IgD-negative memory B cell (primary cell): ENCODE measurements around the gene ITGA5. TPM values are rescaled to one million over a fixed set of nuclear protein-coding genes. Genes with fewer than 3 reads are reported as not detected.

ENCODE experiments used
- H3K27ac Mint-ChIP-seq, 3 donors: one replicate each; pipeline ENCODE4 v1.8.0; 2020 to 2022; ENCODE audit warnings: mild to moderate bottlenecking in 3 of 3, mixed read lengths in 3 of 3, moderate library complexity in 1 of 3
- H3K27me3 Mint-ChIP-seq: one replicate; pipeline ENCODE4 v1.8.0; 2021; ENCODE audit warnings: mixed read lengths
- H3K36me3 Mint-ChIP-seq: one replicate; pipeline ENCODE4 v1.8.0; 2020; ENCODE audit warnings: mild to moderate bottlenecking, mixed read lengths
- H3K4me1 Mint-ChIP-seq, 3 donors: one replicate each; pipeline ENCODE4 v1.8.0; 2020 to 2022; ENCODE audit warnings: mixed read lengths in 3 of 3, mild to moderate bottlenecking in 1 of 3
- H3K4me3 Mint-ChIP-seq, 4 donors: one replicate each; pipeline ENCODE4 v1.8.0; 2020 to 2022; ENCODE audit warnings: mild to moderate bottlenecking in 4 of 4, mixed read lengths in 4 of 4, moderate library complexity in 3 of 4
- H3K9me3 Mint-ChIP-seq, 3 donors: one replicate each; pipeline ENCODE4 v1.8.0; 2020 to 2021; ENCODE audit warnings: mixed read lengths in 3 of 3, mild to moderate bottlenecking in 1 of 3
- polyA plus RNA-seq: library from polyadenylated mRNA; unstranded; fragments of 300-500 nt; fragmentation: Illumina TruSeq; gene quantifications from one replicate; pipeline ENCODE4 v1.2.3, GENCODE V29; 2021

The ITGA5 gene
- polyA plus RNA-seq, 1 donor from 2014 or later = 1.6 TPM

DNA sequence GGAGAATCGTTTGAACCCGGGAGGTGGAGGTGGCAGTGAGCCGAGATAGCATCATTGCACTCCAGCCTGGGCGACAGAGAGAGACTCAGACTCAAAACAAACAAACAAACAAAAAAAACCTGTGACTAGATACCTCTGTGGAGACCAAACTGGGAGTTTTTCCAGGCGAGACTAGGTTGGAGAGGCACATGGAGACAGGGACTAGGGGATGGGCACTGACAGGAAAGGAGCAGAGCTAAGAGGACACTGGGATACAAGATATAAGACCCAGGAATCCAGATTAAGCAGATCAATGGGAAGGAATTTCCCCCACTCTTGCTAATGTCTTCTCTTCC lies 4.7 kb upstream of the ITGA5 start:
- peaks cover 5 to 13% (median 9%) of the 10 kb centered on the region in 3 donors for H3K4me1 Mint-ChIP-seq
- no peak overlapping the region for H3K4me3 Mint-ChIP-seq
- H3K27ac Mint-ChIP-seq = no peak overlapping the region
- peaks cover 0 to 2% (median 0%) of the 10 kb centered on the region in 3 donors for H3K9me3 Mint-ChIP-seq
- peaks cover 43% of the 10 kb centered on the region for H3K27me3 Mint-ChIP-seq
- peaks cover 1% of the 10 kb centered on the region for H3K36me3 Mint-ChIP-seq

DNA sequence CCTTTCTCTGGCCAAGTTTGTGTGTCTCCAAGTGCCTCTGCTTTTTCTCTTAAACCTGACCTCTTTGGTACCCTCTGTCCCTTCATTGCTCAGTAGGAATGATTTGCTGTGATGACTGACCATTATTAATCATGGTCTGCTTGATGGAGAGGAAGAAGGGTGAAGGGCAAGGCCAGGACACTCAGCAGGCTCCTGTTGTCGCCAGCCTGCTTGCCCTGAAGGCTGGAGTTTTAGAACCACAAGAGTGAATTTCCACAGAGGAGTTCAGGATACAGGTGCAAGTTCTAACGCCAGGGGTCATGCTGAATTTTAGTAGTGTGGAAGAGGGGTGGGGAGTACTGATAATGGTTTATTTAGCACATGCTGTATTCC lies 2.8 kb upstream of the ITGA5 start:
- peaks cover 10% of the 10 kb centered on the region in 3 donors for H3K4me1 Mint-ChIP-seq
- H3K36me3 Mint-ChIP-seq = peaks cover under 1% of the 10 kb centered on the region
- peak overlapping the region in 1 of 4 donors; percentile 26 for H3K4me3 Mint-ChIP-seq
- no peak overlapping the region for H3K27ac Mint-ChIP-seq
- H3K9me3 Mint-ChIP-seq = peaks cover 0 to 2% (median 0%) of the 10 kb centered on the region in 3 donors
- H3K27me3 Mint-ChIP-seq = peaks cover 45% of the 10 kb centered on the region

DNA sequence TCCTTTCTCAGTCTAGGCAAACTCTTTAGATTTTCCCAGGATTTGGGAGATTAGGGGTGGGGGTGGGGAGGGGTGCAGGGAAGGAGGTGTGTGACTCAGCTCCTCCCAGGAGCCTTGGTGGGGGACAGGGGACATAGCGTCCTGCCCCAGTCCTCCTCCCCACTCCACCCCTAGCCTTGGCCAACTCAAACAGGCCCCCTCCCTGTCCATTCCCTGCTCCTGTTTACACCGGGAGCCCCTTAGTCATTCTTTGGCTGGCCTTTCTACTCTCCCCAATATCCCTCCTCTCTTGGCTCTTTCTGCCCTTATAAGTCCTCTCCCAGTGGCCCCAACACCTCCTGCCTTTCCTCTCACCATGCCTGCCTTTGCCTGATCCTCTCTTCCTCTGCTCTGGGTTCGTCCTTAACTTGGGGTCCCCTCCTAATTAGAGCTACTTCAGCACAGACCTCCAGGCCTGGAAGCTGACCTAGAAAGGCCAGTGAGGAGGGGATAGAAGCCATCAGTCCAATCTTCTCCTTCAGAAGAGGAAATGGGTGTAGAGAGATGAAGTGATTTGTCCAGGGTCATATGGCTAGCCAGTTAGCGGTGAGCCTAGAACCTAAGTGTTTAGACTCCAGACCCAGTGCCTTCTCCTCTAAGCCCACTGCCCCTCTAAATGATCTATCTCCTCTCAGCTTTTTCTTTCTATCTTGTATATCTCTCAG lies 2.3 kb upstream of the ITGA5 start:
- peak overlapping the region in 1 of 4 donors; percentile 26 for H3K4me3 Mint-ChIP-seq
- peaks cover 15 to 16% (median 16%) of the 10 kb centered on the region in 3 donors for H3K4me1 Mint-ChIP-seq
- H3K36me3 Mint-ChIP-seq = no peaks in the 10 kb centered on the region
- H3K27me3 Mint-ChIP-seq = peaks cover 42% of the 10 kb centered on the region
- H3K27ac Mint-ChIP-seq = peak overlapping the region in 1 of 3 donors; percentile 55
- peaks cover 0 to 2% (median 0%) of the 10 kb centered on the region in 3 donors for H3K9me3 Mint-ChIP-seq

DNA sequence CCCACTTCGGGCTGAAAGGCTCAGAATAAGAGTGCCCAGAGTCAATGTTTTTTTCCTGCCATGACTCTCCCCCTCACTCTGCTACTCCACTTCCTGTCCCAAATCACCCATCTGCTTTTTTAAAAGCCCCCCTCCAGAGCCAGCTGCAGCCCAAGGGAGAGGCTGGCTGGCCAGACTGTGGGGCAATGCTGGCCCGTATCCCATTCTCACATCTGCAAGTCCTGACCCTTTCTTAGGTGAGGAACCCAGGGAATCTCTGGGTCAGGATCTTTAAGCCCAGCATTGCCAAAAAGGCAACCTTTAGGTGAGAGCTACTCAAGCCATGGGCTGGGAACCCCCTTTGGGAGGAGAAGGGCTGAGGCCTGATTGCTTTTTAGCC lies 1.7 kb upstream of the ITGA5 start:
- peaks cover 0 to 2% (median 0%) of the 10 kb centered on the region in 3 donors for H3K9me3 Mint-ChIP-seq
- no peaks in the 10 kb centered on the region for H3K36me3 Mint-ChIP-seq
- H3K4me1 Mint-ChIP-seq = peaks cover 17 to 18% (median 18%) of the 10 kb centered on the region in 3 donors

DNA sequence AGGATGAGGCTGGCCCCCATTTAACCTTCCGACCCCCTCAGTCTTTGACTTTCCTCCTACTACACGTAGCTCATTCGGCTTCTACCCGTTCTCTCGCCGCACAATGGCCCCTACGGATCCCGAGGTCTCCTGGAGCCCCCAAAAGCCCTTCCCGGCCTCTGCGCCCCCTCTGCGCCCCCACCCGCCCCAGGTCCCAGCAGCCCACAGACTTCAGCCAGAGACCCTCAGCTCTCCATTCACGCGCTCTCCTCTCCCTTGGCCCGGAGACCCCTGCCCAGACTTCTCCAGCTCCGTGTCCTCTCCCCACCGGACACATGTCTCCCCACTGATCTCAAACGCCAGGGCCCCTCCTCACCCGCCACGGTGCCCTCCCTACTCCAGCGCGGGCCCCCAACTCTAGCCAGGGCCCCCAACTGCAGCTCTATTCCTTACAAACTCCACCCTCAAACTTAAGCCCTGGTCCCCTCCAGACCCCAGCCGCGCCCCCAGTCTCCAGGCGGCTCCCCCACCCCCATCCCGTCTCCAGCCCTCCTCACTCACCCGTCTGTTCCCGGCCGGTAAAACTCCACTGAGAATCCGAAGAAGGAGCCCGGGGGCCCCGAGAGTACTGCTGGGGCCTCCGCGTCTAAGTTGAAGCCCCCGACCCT lies 502 bp downstream of the ITGA5 start:
- Mint-ChIP-seq H3K9me3 (no peaks in the 10 kb centered on the region), H3K4me3 (peak overlapping the region; percentile 41 to 88 (median 82)), H3K27me3 (peaks cover 32% of the 10 kb centered on the region)

More for the DNA sequence above, 1.7 kb upstream of the ITGA5 start:
- H3K27ac Mint-ChIP-seq = no peak overlapping the region
- peak overlapping the region in 3 of 4 donors; percentile 63 to 83 (median 63) for H3K4me3 Mint-ChIP-seq
- H3K27me3 Mint-ChIP-seq = peaks cover 39% of the 10 kb centered on the region

DNA sequence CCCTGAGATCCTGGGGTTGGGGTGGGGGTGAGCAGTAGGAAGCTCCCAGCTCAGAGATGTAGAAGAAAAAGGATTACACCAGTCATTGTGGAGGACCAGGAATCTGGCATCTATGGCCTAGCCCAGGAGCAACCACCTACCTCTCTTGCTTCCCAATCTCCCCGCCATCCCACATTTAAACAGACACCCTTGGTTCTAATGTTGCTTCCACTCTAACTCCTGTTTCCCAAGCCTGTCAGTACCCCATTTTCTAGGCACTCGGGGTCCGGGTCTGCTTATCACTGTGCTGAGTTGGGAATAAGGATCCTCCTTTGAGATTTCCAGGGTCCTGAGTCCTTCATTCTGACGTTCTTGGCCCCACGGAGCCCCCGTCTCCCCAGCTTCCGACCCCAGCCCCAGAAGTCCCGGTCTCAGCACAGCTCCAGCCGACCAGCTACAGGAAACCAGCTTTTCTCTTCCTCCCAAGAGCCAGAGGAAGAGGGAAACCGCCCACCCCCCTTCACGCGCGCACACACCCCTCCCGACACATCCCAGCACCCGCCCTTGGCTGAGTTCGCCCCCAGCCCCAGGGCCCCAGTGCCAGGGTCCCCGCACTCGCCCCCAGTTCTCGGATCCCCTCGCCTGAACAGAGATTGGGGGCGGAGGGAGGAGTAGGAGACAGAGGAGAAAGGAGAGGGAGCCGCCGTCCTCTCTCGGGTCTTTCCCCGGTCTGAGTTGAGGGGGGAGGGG lies 1.2 kb downstream of the ITGA5 start:
- H3K4me1 Mint-ChIP-seq = peaks cover 27 to 38% (median 34%) of the 10 kb centered on the region in 3 donors
- H3K27me3 Mint-ChIP-seq = peaks cover 30% of the 10 kb centered on the region
- peak overlapping the region in 2 of 3 donors; percentile 6 to 72 for H3K27ac Mint-ChIP-seq
- H3K36me3 Mint-ChIP-seq = no peaks in the 10 kb centered on the region
- H3K9me3 Mint-ChIP-seq = no peaks in the 10 kb centered on the region
- H3K4me3 Mint-ChIP-seq = peak overlapping the region; percentile 41 to 88 (median 82)

More for the DNA sequence above, 502 bp downstream of the ITGA5 start:
- Mint-ChIP-seq H3K27ac (peak overlapping the region in 1 of 3 donors; percentile 6), H3K36me3 (no peaks in the 10 kb centered on the region), H3K4me1 (peaks cover 21 to 31% (median 28%) of the 10 kb centered on the region in 3 donors)

DNA sequence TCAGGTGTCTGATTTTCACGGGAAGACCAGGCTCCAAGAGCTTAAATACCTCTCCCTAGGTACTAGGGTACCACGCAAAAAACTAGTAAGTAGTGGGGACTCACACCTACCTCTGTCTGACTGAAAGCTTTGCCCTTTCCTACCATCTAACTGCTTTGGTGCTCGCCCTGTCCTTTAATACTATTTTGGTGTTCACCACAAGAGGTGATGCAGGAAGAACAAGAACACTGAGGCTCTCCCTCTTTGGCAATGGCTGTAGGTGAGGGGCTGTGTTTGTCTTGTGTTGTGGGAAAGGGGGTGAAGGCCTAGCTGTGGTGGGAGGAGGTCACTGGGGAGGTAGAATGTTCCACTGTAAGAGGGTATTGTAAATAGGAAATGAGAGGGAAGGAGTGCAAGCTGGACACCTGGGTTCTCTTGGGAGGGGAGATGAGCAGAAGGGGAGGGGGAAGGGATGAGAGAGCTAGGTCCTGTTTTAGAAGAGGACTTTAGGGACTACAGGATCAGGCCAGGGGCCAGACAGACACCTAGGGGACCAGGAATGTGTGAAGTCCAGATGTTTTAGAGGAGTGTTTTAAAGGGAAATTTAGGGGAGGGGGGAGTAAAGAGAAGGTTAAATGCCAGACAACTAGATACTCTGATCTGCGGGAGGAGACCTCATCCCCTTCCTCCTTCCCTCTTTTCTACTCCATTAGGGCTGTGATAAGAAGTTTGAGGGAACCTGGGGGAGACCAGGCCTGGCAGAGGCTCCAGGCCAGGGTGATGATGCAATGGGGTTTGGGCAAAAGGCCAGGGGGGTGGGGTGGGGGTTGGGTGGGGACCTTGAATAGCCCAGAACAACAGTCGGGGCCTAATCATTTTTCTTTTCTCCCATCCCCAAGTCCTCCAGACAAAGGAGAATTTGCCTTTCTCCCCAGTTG lies 2.1 kb downstream of the ITGA5 start:
- H3K9me3 Mint-ChIP-seq = no peaks in the 10 kb centered on the region
- H3K27ac Mint-ChIP-seq = peak overlapping the region in 2 of 3 donors; percentile 17 to 72
- no peaks in the 10 kb centered on the region for H3K36me3 Mint-ChIP-seq
- peaks cover 30 to 45% (median 40%) of the 10 kb centered on the region in 3 donors for H3K4me1 Mint-ChIP-seq
- peaks cover 25% of the 10 kb centered on the region for H3K27me3 Mint-ChIP-seq
- H3K4me3 Mint-ChIP-seq = peak overlapping the region; percentile 41 to 75 (median 71)

DNA sequence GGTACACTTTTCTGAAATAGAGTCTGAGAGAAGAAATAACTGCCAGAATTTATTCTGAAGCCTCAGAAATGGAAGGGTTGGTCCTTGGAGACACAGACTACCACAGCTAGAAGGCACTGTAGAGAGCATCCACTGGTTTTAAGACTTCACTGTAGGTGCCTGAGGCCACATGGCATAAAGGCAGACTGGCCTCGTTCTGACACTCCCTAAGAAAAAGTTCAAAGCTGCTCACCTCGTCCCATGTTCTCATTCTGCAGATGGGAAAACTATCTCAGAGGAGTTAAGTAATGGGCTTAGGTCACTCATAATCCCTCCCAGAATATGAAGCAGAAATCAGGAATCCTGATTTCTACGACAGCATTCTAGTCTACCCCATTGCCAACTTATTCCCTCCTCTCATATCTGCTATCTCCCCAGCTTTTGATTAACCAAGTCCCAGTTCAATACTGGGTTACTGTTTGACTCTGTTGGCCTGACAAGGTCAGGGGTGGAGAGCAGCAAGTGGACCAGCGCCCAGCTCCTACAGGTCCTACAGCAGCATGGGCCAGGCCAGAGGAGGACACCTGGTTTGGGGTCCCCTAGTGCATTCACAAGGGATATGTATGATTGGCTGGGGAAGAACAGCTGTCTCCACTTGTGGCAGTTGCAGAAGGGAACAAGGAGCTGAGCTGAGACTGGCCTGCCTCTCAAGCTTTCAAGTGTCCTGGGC lies 3.7 kb downstream of the ITGA5 start:
- Mint-ChIP-seq H3K4me3 (peak overlapping the region in 3 of 4 donors; percentile 12 to 61 (median 21)), H3K27me3 (peaks cover 16% of the 10 kb centered on the region), H3K27ac (peak overlapping the region in 2 of 3 donors; percentile 34 to 72)

DNA sequence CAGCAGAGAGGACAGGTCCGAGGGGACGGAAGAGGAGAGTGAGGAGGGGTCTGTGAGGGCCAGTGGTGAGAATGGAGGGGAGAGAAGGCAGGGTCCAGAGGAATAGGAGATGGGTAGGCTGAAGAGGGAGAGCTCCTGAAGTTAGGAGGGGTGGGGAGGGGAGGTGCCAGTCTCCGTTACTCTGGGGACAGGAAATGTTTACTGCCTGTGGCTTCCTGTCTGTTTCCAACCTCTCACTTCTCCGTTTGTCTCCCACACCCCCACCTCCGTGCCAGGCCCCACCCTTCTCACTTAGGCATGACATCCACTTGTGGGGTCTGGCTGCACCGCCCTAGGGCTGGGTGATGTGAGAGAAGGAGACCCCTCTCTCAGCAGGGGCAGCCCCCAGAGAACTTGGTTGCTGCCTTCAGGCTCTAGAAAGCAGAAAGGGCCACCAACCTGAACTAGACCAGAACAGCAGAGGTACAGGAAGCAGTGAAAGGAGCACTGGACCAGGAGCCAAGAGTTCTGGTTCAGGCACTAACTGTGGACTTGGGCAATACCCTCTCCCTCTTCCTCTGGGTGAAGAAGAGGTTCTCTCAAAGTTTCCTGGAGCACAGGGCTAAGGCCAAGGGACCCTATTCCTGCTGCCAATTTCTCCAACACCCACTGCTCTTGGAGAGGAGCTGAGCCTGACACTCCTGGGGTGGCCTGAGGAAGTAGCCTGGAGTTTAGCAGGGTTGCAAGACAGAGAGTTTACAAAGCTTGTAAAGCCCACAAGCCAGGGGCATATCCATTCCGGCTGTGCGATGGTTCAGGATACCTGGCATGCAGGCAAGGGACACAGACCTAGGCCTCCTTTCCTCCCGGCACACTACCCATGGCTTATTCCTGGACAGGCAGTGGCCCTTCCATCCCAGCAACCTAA lies 5.5 kb downstream of the ITGA5 start:
- H3K36me3 Mint-ChIP-seq = no peaks in the 10 kb centered on the region
- no peaks in the 10 kb centered on the region for H3K9me3 Mint-ChIP-seq
- peaks cover 9% of the 10 kb centered on the region for H3K27me3 Mint-ChIP-seq
- H3K4me3 Mint-ChIP-seq = peak overlapping the region; percentile 44 to 83 (median 51)
- H3K27ac Mint-ChIP-seq = peak overlapping the region; percentile 50 to 86 (median 60)
- peaks cover 31 to 46% (median 37%) of the 10 kb centered on the region in 3 donors for H3K4me1 Mint-ChIP-seq

More for the DNA sequence above, 3.7 kb downstream of the ITGA5 start:
- no peaks in the 10 kb centered on the region for H3K9me3 Mint-ChIP-seq
- H3K4me1 Mint-ChIP-seq = peaks cover 31 to 50% (median 39%) of the 10 kb centered on the region in 3 donors
- no peaks in the 10 kb centered on the region for H3K36me3 Mint-ChIP-seq

DNA sequence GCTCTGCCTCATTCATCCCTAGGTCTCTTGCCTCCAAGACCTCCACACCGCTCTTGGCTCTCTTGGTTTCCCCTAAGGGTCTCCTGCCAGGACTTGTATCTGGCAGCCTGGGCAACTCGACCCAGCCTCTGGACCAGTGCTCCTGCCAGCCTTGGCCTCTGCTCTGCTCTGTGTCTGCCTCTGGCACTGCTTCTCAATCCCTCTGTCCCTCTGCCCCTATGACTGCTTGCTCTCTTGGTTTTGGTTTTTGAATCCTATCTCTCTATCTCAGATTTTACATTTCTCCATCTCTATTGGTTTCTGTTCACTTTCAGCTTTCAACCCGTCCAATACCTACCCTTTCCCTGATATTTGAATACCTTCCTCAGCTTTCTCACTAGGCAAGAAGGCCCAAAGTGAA lies 6.3 kb downstream of the ITGA5 start:
- Mint-ChIP-seq H3K9me3 (no peaks in the 10 kb centered on the region), H3K27me3 (peaks cover 2% of the 10 kb centered on the region), H3K36me3 (no peaks in the 10 kb centered on the region), H3K4me1 (peaks cover 31 to 49% (median 37%) of the 10 kb centered on the region in 3 donors), H3K4me3 (peak overlapping the region; percentile 1 to 71 (median 49)), H3K27ac (peak overlapping the region; percentile 50 to 86 (median 60))

DNA sequence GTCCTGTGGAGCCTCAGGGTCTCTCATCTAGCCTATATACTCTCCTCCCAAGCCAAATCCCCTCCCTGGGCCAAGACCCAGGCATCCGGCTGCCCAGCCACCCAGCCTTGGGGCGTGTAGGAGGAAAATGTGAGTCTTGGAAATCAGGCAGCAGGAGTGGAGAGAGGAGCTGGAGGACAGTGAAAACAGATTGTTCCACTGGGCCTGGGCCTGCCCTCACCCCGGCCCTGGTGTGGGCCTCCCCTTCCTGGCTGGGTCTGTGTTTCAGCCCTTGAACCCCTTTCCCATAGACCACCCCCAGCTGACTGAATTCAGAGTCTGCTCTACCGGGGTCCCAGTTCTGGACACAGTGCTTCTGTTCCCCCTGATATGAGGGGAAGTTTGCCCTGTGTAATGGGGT lies 6.7 kb downstream of the ITGA5 start:
- peaks cover 1% of the 10 kb centered on the region for H3K27me3 Mint-ChIP-seq
- H3K4me1 Mint-ChIP-seq = peaks cover 33 to 50% (median 34%) of the 10 kb centered on the region in 3 donors
- no peaks in the 10 kb centered on the region for H3K9me3 Mint-ChIP-seq
- peak overlapping the region; percentile 50 to 87 (median 86) for H3K27ac Mint-ChIP-seq
- peak overlapping the region in 2 of 4 donors; percentile 71 to 87 for H3K4me3 Mint-ChIP-seq
- no peaks in the 10 kb centered on the region for H3K36me3 Mint-ChIP-seq

DNA sequence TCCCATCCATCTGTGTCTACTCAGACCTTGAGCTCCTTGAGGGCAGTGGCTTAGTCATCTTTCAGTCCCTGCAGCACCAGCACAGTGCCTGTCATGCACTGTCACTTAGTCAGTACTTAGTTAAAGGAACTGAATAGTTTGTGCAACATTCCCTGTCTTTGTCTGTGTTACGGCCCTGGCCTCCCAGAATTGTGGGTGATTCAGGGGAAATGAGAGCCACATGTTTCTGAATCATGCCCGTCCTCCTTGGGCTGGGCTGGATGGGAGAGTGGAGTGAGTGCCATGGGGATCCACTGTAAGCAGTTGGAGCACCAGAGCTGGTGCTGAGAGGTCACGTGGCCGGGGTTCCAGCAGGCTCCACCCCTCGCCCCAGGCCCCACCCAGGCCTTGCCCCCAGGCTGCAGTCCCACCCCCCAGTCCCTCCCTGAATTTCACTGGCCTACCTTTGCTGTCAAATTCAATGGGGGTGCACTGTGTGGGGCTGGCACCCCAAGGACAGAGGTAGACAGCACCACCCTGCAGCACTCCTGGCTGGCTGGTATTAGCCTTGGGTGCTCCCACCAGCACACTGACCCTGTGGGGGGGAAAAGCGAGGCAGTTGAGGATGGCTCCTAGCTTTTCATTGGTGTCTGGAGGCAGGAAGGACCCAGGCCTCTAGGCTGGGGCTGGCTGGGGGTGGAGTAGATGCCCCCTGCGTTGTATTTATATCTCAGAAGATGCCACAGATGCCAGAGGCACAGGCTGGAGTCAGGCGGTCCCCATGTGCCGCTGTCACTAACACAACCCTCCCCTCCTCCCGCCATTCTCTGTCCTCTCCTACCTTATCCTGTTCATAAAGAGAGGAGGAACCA lies 7.5 kb downstream of the ITGA5 start:
- peak overlapping the region in 2 of 4 donors; percentile 15 to 87 for H3K4me3 Mint-ChIP-seq
- peak overlapping the region in 2 of 3 donors; percentile 39 to 87 for H3K27ac Mint-ChIP-seq
- no peaks in the 10 kb centered on the region for H3K36me3 Mint-ChIP-seq
- H3K9me3 Mint-ChIP-seq = no peaks in the 10 kb centered on the region
- H3K4me1 Mint-ChIP-seq = peaks cover 33 to 46% (median 36%) of the 10 kb centered on the region in 3 donors
- peaks cover 1% of the 10 kb centered on the region for H3K27me3 Mint-ChIP-seq
